HFFc6 (cell line): ENCODE results near the gene ABCB8. TPM values are rescaled to one million over a fixed set of nuclear protein-coding genes. Genes with fewer than 3 reads are reported as not detected.

Experiments
- DNase-seq: peaks from one replicate; pipeline ENCODE4 v3.0.0-alpha.2; 2018
- H3K27ac Mint-ChIP-seq: 2 replicates; pipeline ENCODE4 v1.8.0; 2020; ENCODE audit warnings: mild to moderate bottlenecking, mixed read lengths
- H3K27me3 Mint-ChIP-seq: 2 replicates; pipeline ENCODE4 v1.8.0; 2021; ENCODE audit warnings: mild to moderate bottlenecking, moderate library complexity, mixed read lengths; ENCODE audit not compliant: insufficient read depth
- H3K36me3 Mint-ChIP-seq: 2 replicates; pipeline ENCODE4 v1.8.0; 2021; ENCODE audit warnings: low read depth, mixed read lengths
- H3K4me1 Mint-ChIP-seq: 2 replicates; pipeline ENCODE4 v1.8.0; 2020; ENCODE audit warnings: low read depth, mixed read lengths
- H3K4me3 Mint-ChIP-seq: 2 replicates; pipeline ENCODE4 v1.8.0; 2020; ENCODE audit warnings: mild to moderate bottlenecking, moderate library complexity, mixed read lengths
- H3K9me3 Mint-ChIP-seq: 2 replicates; pipeline ENCODE4 v1.8.0; 2020; ENCODE audit warnings: mild to moderate bottlenecking, mixed read lengths
- CTCF ChIP-seq: fragments of 200-600 bp; sonication (generic); IDR thresholded peaks from 2 replicates; pipeline ENCODE4 v1.5.0; 2021; ENCODE audit warnings: antibody characterized with exemption, mild to moderate bottlenecking
- total RNA-seq, 6 experiments: library from RNA; stranded (reverse); fragmentation: NEBNext Ultra II Directional; extraction: Animal tissue kit (Norgen Biotek cat#: 25700); gene quantifications; 2 replicates in 1 of 6; 3 replicates in 5 of 6; pipeline ENCODE4 v1.2.3, GENCODE V29; 2021

Gene ABCB8
- total RNA-seq, 6 experiments from 2014 or later = 31.9 to 36.3 (median 33.2) TPM

GRCh38 chr7:151005566-151005965 lies 22.7 kb upstream of the ABCB8 start:
- Mint-ChIP-seq H3K27me3 (peaks cover 19% of the 10 kb centered on the region), H3K36me3 (no peaks in the 10 kb centered on the region), H3K4me1 (peaks cover 4% of the 10 kb centered on the region; the same call in 1 of the 2 replicates), H3K27ac (no peak overlapping the region), H3K9me3 (no peaks in the 10 kb centered on the region), H3K4me3 (no peak overlapping the region)
- TF ChIP-seq CTCF = no peak
- no peak for DNase-seq

- H3K27me3 Mint-ChIP-seq = peaks cover 13% of the 10 kb centered on the region
- DNase-seq = no peak
- H3K36me3 Mint-ChIP-seq = no peaks in the 10 kb centered on the region
- no peak overlapping the region for H3K4me3 Mint-ChIP-seq
- no peaks in the 10 kb centered on the region for H3K9me3 Mint-ChIP-seq
- TF ChIP-seq CTCF = no peak
- H3K4me1 Mint-ChIP-seq = peaks cover 11% of the 10 kb centered on the region
- H3K27ac Mint-ChIP-seq = no peak overlapping the region
Measured at GRCh38 chr7:151006590-151007300, 21.5 kb upstream of the ABCB8 start.

- H3K9me3 Mint-ChIP-seq = no peaks in the 10 kb centered on the region
- H3K4me1 Mint-ChIP-seq = peaks cover 18% of the 10 kb centered on the region
- H3K27ac Mint-ChIP-seq = no peak overlapping the region
- DNase-seq = no peak
- no peak overlapping the region for H3K4me3 Mint-ChIP-seq
- H3K36me3 Mint-ChIP-seq = no peaks in the 10 kb centered on the region
- peaks cover 10% of the 10 kb centered on the region for H3K27me3 Mint-ChIP-seq
- TF ChIP-seq CTCF = no peak
Measured at GRCh38 chr7:151007469-151007898, 20.8 kb upstream of the ABCB8 start.

GRCh38 chr7:151008143-151008510 lies 20.1 kb upstream of the ABCB8 start:
- Mint-ChIP-seq H3K27me3 (peaks cover 12% of the 10 kb centered on the region), H3K4me1 (peaks cover 24% of the 10 kb centered on the region), H3K4me3 (no peak overlapping the region; the same call in 1 of the 2 replicates), H3K36me3 (no peaks in the 10 kb centered on the region), H3K9me3 (no peaks in the 10 kb centered on the region), H3K27ac (no peak overlapping the region)
- TF ChIP-seq CTCF = no peak
- DNase-seq = no peak

GRCh38 chr7:151008511-151009323 lies 19.5 kb upstream of the ABCB8 start:
- Mint-ChIP-seq H3K4me3 (no peak overlapping the region; the same call in 1 of the 2 replicates), H3K27me3 (peaks cover 12% of the 10 kb centered on the region), H3K36me3 (no peaks in the 10 kb centered on the region), H3K4me1 (peaks cover 24% of the 10 kb centered on the region), H3K9me3 (no peaks in the 10 kb centered on the region), H3K27ac (no peak overlapping the region)
- TF ChIP-seq CTCF = peak; percentile 84
- DNase-seq = no peak
